HG02588 (cell line): ENCODE data around the gene ULK1.

Experiments used
- ATAC-seq: cut with Tn5 transposase; IDR thresholded peaks from one replicate; pipeline ENCODE4 v1.9.1; 2021; ENCODE audit warnings: mild to moderate bottlenecking, moderate library complexity; ENCODE audit not compliant: unreplicated experiment

Gene ULK1

GRCh38 chr12:131894313-131894860 lies at the start of gene ULK1:
ULK1 (plus strand) TSS chr12:131894622; CDS start chr12:131895002, 380 bp downstream.
- peak; percentile 81 for ATAC-seq

GRCh38 chr12:131844656-131845055 lies 49.8 kb upstream of the ULK1 start:
- ATAC-seq = no peak

GRCh38 chr12:131845121-131845520 lies 49.3 kb upstream of the ULK1 start:
- no peak for ATAC-seq

GRCh38 chr12:131847456-131847855 lies 47.0 kb upstream of the ULK1 start:
- no peak for ATAC-seq

- no peak for ATAC-seq
Observed at GRCh38 chr12:131848753-131849152, 45.7 kb upstream of the ULK1 start.

GRCh38 chr12:131849700-131850553 lies 44.5 kb upstream of the ULK1 start:
- no peak for ATAC-seq

GRCh38 chr12:131850856-131851559 lies 43.4 kb upstream of the ULK1 start:
- ATAC-seq = no peak

GRCh38 chr12:131851741-131852550 lies 42.5 kb upstream of the ULK1 start:
- ATAC-seq = no peak

GRCh38 chr12:131852551-131853299 lies 41.7 kb upstream of the ULK1 start:
- ATAC-seq = no peak

GRCh38 chr12:131853832-131854797 lies 40.3 kb upstream of the ULK1 start:
- no peak for ATAC-seq

- no peak for ATAC-seq
Observed at GRCh38 chr12:131854861-131855476, 39.5 kb upstream of the ULK1 start.

GRCh38 chr12:131855521-131856142 lies 38.8 kb upstream of the ULK1 start:
- no peak for ATAC-seq

- no peak for ATAC-seq
Observed at GRCh38 chr12:131856366-131857097, 37.9 kb upstream of the ULK1 start.

GRCh38 chr12:131857908-131858850 lies 36.2 kb upstream of the ULK1 start:
- no peak for ATAC-seq

GRCh38 chr12:131860472-131861260 lies 33.8 kb upstream of the ULK1 start:
- ATAC-seq = no peak
